PC-9 (cell line): ENCODE results near the gene TBC1D2B. TPM values are rescaled to one million over a fixed set of nuclear protein-coding genes. Genes with fewer than 3 reads are reported as not detected.

ENCODE experiments used
- BruUV-seq: library from RNA; stranded (reverse); fragments of 400-500 nt; replicated peaks from 2 replicates; lab custom pipeline; 2021; lab: Mats Ljungman, UMichigan
- CTCF ChIA-PET: fragments of 300-600 bp; sonication (Branson Sonifier 250); formaldehyde crosslinking; loops from one replicate; lab custom pipeline; 2022; ENCODE audit warnings: antibody characterized with exemption; lab: Charles Lee
- POLR2A ChIA-PET: fragments of 300-600 bp; sonication (Branson Sonifier 250); formaldehyde crosslinking; loops from one replicate; lab custom pipeline; 2022; ENCODE audit warnings: antibody characterized with exemption; ENCODE audit not compliant: unreplicated experiment; lab: Charles Lee
- DNase-seq, 2 experiments: peaks; one replicate each; pipeline versions ENCODE4 v3.0.0 to v3.0.0-alpha.2; 2015 to 2022; ENCODE audit warnings: mixed read lengths in 1 of 2
- H2AFZ ChIP-seq: fragments of 200-600 bp; sonication (generic); 2 replicates; pipeline ENCODE4 v1.8.1; 2017; ENCODE audit warnings: antibody characterized with exemption
- H3F3A ChIP-seq: fragments of 200-600 bp; sonication (generic); 2 replicates; pipeline ENCODE4 v1.8.1; 2017; ENCODE audit warnings: antibody characterized with exemption, mild to moderate bottlenecking, low read depth; ENCODE audit not compliant: insufficient read depth
- H3K27ac ChIP-seq: fragments of 200-600 bp; sonication (generic); 2 replicates; pipeline ENCODE4 v1.6.1; 2016; ENCODE audit warnings: mixed run types
- H3K27me3 ChIP-seq: fragments of 200-600 bp; sonication (generic); 2 replicates; pipeline ENCODE4 v1.6.1; 2016; ENCODE audit warnings: low read depth, mixed run types; ENCODE audit not compliant: insufficient read depth
- H3K36me3 ChIP-seq: fragments of 200-600 bp; sonication (generic); 2 replicates; pipeline ENCODE4 v1.6.1; 2016; ENCODE audit warnings: low read depth, mixed run types
- H3K4me1 ChIP-seq: fragments of 200-600 bp; sonication (generic); replicated peaks from 2 replicates; pipeline ENCODE4 v1.6.1; 2016; ENCODE audit warnings: mixed run types; ENCODE audit not compliant: insufficient read depth
- H3K4me2 ChIP-seq: fragments of 200-600 bp; sonication (generic); 2 replicates; pipeline ENCODE4 v1.6.1; 2017; ENCODE audit warnings: mixed run types
- H3K4me3 ChIP-seq: fragments of 200-600 bp; sonication (generic); 2 replicates; pipeline ENCODE4 v1.6.1; 2016; ENCODE audit warnings: mixed run types
- H3K79me2 ChIP-seq: fragments of 200-600 bp; sonication (generic); 2 replicates; pipeline ENCODE4 v1.6.1; 2017; ENCODE audit warnings: low read depth, mixed run types
- H3K9me2 ChIP-seq: fragments of 200-600 bp; sonication (generic); 2 replicates; pipeline ENCODE4 v1.8.1; 2017; ENCODE audit warnings: mild to moderate bottlenecking; ENCODE audit not compliant: insufficient read depth
- H3K9me3 ChIP-seq: fragments of 200-600 bp; sonication (generic); 2 replicates; pipeline ENCODE4 v1.8.1; 2016; ENCODE audit warnings: low read depth; ENCODE audit not compliant: insufficient read depth
- H4K20me1 ChIP-seq: fragments of 200-600 bp; sonication (generic); 2 replicates; pipeline ENCODE4 v1.8.1; 2017; ENCODE audit not compliant: insufficient read depth
- CTCF ChIP-seq: fragments of 200-600 bp; sonication (generic); conservative IDR thresholded peaks from 2 replicates; pipeline ENCODE4 v1.6.1; 2017; ENCODE audit warnings: mixed run types, antibody characterized with exemption, mild to moderate bottlenecking, moderate library complexity
- EZH2 ChIP-seq: fragments of 200-600 bp; sonication (generic); IDR thresholded peaks from 2 replicates; pipeline ENCODE4 v1.8.0; 2017; ENCODE audit warnings: antibody characterized with exemption, low read depth
- intact Hi-C: fragments of 100-400 bp; cut with micrococcal nuclease; formaldehyde crosslinking; loops from one replicate; pipeline ENCODE4 v1.10.0; 2022; ENCODE audit not compliant: unreplicated experiment
- total RNA-seq: library from RNA; stranded (reverse); gene quantifications from 2 replicates; pipeline ENCODE4 v1.2.3, GENCODE V29; 2021

Gene TBC1D2B
- total RNA-seq, 1 experiment from 2014 or later: 27.7 TPM

- no TSS peak for BruUV-seq
Measured at GRCh38 chr15:78016860-78017259, 60.7 kb downstream of the TBC1D2B start.

GRCh38 chr15:78012643-78013077, 64.9 kb downstream of the TBC1D2B start:
- Histone ChIP-seq H3K4me2 (peak overlapping the region; percentile 44), H3K79me2 (no peaks in the 10 kb centered on the region)
- no TSS peak for BruUV-seq

More at GRCh38 chr15:78016860-78017259, 60.7 kb downstream of the TBC1D2B start:
- TF ChIP-seq EZH2: no peak
- TF ChIP-seq CTCF: no peak
- no peak overlapping the region for H3K27ac ChIP-seq
- H3K79me2 ChIP-seq: no peaks in the 10 kb centered on the region
- peaks cover 25% of the 10 kb centered on the region for H3K4me1 ChIP-seq
- H3K9me3 ChIP-seq: no peaks in the 10 kb centered on the region
- no peak overlapping the region for H3K4me3 ChIP-seq
- intact Hi-C loops: no loop called here
- H3K4me2 ChIP-seq: no peak overlapping the region
- H3F3A ChIP-seq: peaks cover 15% of the 10 kb centered on the region
- no peaks in the 10 kb centered on the region for H3K9me2 ChIP-seq
- H3K27me3 ChIP-seq: no peaks in the 10 kb centered on the region
- no peak overlapping the region for H2AFZ ChIP-seq
- H4K20me1 ChIP-seq: no peaks in the 10 kb centered on the region
- CTCF ChIA-PET: no interaction called here
- POLR2A ChIA-PET: no interaction called here
- no peaks in the 10 kb centered on the region for H3K36me3 ChIP-seq
- DNase-seq: no peak

GRCh38 chr15:78010067-78010466, 67.4 kb downstream of the TBC1D2B start:
- Histone ChIP-seq H3K36me3 (0 out of 2 replicates have a peak, but pooled peaks cover 4% of the 10 kb centered on the region), H3K4me3 (no peak overlapping the region), H3F3A (peaks cover 49% of the 10 kb centered on the region), H3K9me2 (no peaks in the 10 kb centered on the region), H3K79me2 (no peaks in the 10 kb centered on the region), H2AFZ (no peak overlapping the region), H3K4me2 (no peak overlapping the region), H3K27ac (no peak overlapping the region), H3K9me3 (no peaks in the 10 kb centered on the region), H3K4me1 (peaks cover 53% of the 10 kb centered on the region), H3K27me3 (no peaks in the 10 kb centered on the region), H4K20me1 (no peaks in the 10 kb centered on the region)
- TF ChIP-seq CTCF: no peak
- TF ChIP-seq EZH2: no peak
- POLR2A ChIA-PET: no interaction called here
- BruUV-seq: no TSS peak
- intact Hi-C loops: no loop called here
- no peak for DNase-seq
- CTCF ChIA-PET: no interaction called here

More at GRCh38 chr15:78012643-78013077, 64.9 kb downstream of the TBC1D2B start:
- Histone ChIP-seq H3K27me3 (no peaks in the 10 kb centered on the region), H2AFZ (no peak overlapping the region; the same call in 1 of the 2 replicates), H3K4me1 (peaks cover 44% of the 10 kb centered on the region), H3K36me3 (0 out of 2 replicates have a peak, but pooled peaks cover 4% of the 10 kb centered on the region), H3K9me2 (no peaks in the 10 kb centered on the region), H3K9me3 (no peaks in the 10 kb centered on the region), H3K27ac (peak overlapping the region; percentile 36; the same call in 1 of the 2 replicates), H3K4me3 (no peak overlapping the region; the same call in 1 of the 2 replicates), H4K20me1 (no peaks in the 10 kb centered on the region), H3F3A (peaks cover 34% of the 10 kb centered on the region)
- DNase-seq: peak; percentile 33 to 80
- intact Hi-C loops: no loop called here
- POLR2A ChIA-PET: no interaction called here
- no peak for TF ChIP-seq EZH2
- no peak for TF ChIP-seq CTCF
- CTCF ChIA-PET: no interaction called here
